Measurements from ENCODE around the gene ACO1.

The ACO1 gene

GRCh38 chr9:32434892-32435291 lies 50.4 kb downstream of the ACO1 start:
- no peak for TF ChIP-seq CTCF (conservative IDR thresholded peaks at IDR 0.05; ENCODE audit: low read length)
- no peak for TF ChIP-seq EZH2phosphoT487 (IDR thresholded peaks at IDR 0.05; ENCODE audit: borderline replicate concordance)
- Histone ChIP-seq H3K36me3 (ENCODE audit: insufficient read depth, low read length) (peaks cover 39% of the 10 kb centered on the region; the same call in 1 of the 2 replicates), H3K4me3 (ENCODE audit: low read length, poor library complexity, severe bottlenecking) (no peak overlapping the region), H3K79me2 (ENCODE audit: insufficient read depth, low read length) (no peaks in the 10 kb centered on the region), H3K9ac (ENCODE audit: low read depth, low read length, poor library complexity, severe bottlenecking) (no peak overlapping the region), H3F3A (ENCODE audit: low read depth) (no peaks in the 10 kb centered on the region), H3K4me1 (ENCODE audit: insufficient read depth, low read length, poor library complexity, severe bottlenecking) (no peaks in the 10 kb centered on the region), H2AFZ (ENCODE audit: low read length) (no peak overlapping the region), H3K9me3 (ENCODE audit: insufficient read depth, low read depth, low read length) (no peaks in the 10 kb centered on the region), H4K20me1 (ENCODE audit: insufficient read depth, low read length, poor library complexity, severe bottlenecking) (no peaks in the 10 kb centered on the region), H3K4me2 (ENCODE audit: low read depth, low read length, poor library complexity, severe bottlenecking) (no peak overlapping the region), H3K27me3 (ENCODE audit: insufficient read depth, low read length, poor library complexity, severe bottlenecking) (no peaks in the 10 kb centered on the region), H3K9me2 (replicated peaks; ENCODE audit: low read depth, low read length) (no peaks in the 10 kb centered on the region)

GRCh38 chr9:32441678-32442077 lies 57.2 kb downstream of the ACO1 start:
- TF ChIP-seq EZH2phosphoT487 (IDR thresholded peaks at IDR 0.05; ENCODE audit: borderline replicate concordance) (no peak), CTCF (conservative IDR thresholded peaks at IDR 0.05; ENCODE audit: low read length) (no peak)
- no peaks in the 10 kb centered on the region for H4K20me1 ChIP-seq (ENCODE audit: insufficient read depth, low read length, poor library complexity, severe bottlenecking)
- no peaks in the 10 kb centered on the region for H3K9me3 ChIP-seq (ENCODE audit: insufficient read depth, low read depth, low read length)
- no peak overlapping the region for H3K4me2 ChIP-seq (ENCODE audit: low read depth, low read length, poor library complexity, severe bottlenecking)
- no peaks in the 10 kb centered on the region for H3F3A ChIP-seq (ENCODE audit: low read depth)
- H3K4me3 ChIP-seq (ENCODE audit: low read length, poor library complexity, severe bottlenecking), result no peak overlapping the region
- peaks cover 25% of the 10 kb centered on the region; the same call in 1 of the 2 replicates for H3K36me3 ChIP-seq (ENCODE audit: insufficient read depth, low read length)
- H3K4me1 ChIP-seq (ENCODE audit: insufficient read depth, low read length, poor library complexity, severe bottlenecking), result no peaks in the 10 kb centered on the region
- no peak overlapping the region for H3K9ac ChIP-seq (ENCODE audit: low read depth, low read length, poor library complexity, severe bottlenecking)
- H3K79me2 ChIP-seq (ENCODE audit: insufficient read depth, low read length), result no peaks in the 10 kb centered on the region
- no peaks in the 10 kb centered on the region for H3K9me2 ChIP-seq (replicated peaks; ENCODE audit: low read depth, low read length)
- H2AFZ ChIP-seq (ENCODE audit: low read length), result no peak overlapping the region
- no peaks in the 10 kb centered on the region for H3K27me3 ChIP-seq (ENCODE audit: insufficient read depth, low read length, poor library complexity, severe bottlenecking)

- no peaks in the 10 kb centered on the region for H3F3A ChIP-seq (ENCODE audit: low read depth)
- H3K36me3 ChIP-seq (ENCODE audit: insufficient read depth, low read length), result peaks cover 19% of the 10 kb centered on the region; the same call in 1 of the 2 replicates
- no peaks in the 10 kb centered on the region for H4K20me1 ChIP-seq (ENCODE audit: insufficient read depth, low read length, poor library complexity, severe bottlenecking)
- no peaks in the 10 kb centered on the region for H3K4me1 ChIP-seq (ENCODE audit: insufficient read depth, low read length, poor library complexity, severe bottlenecking)
- H3K9me2 ChIP-seq (replicated peaks; ENCODE audit: low read depth, low read length), result no peaks in the 10 kb centered on the region
- no peaks in the 10 kb centered on the region for H3K27me3 ChIP-seq (ENCODE audit: insufficient read depth, low read length, poor library complexity, severe bottlenecking)
- no peak overlapping the region for H3K9ac ChIP-seq (ENCODE audit: low read depth, low read length, poor library complexity, severe bottlenecking)
- no peaks in the 10 kb centered on the region for H3K79me2 ChIP-seq (ENCODE audit: insufficient read depth, low read length)
- H2AFZ ChIP-seq (ENCODE audit: low read length), result no peak overlapping the region
- no peaks in the 10 kb centered on the region for H3K9me3 ChIP-seq (ENCODE audit: insufficient read depth, low read depth, low read length)
- TF ChIP-seq CTCF (conservative IDR thresholded peaks at IDR 0.05; ENCODE audit: low read length), result no peak
- TF ChIP-seq EZH2phosphoT487 (IDR thresholded peaks at IDR 0.05; ENCODE audit: borderline replicate concordance), result no peak
- H3K4me2 ChIP-seq (ENCODE audit: low read depth, low read length, poor library complexity, severe bottlenecking), result no peak overlapping the region
- H3K4me3 ChIP-seq (ENCODE audit: low read length, poor library complexity, severe bottlenecking), result no peak overlapping the region
These were observed 58.0 kb downstream of the ACO1 start for GRCh38 chr9:32442433-32442832.

Measured in Loucy (cell line).